Gastrocnemius medialis (tissue), 4 donors: ENCODE measurements around the gene KDM5C.

Experiments used
- CTCF ChIP-seq, 5 experiments: fragments of 450-650 bp in 3 of 5; fragments of 200-600 bp in 2 of 5; sonication (generic) in 2 of 5; IDR thresholded peaks in 4 of 5; conservative IDR thresholded peaks in 1 of 5; 1 replicate in 4 of 5; 2 replicates in 1 of 5; pipeline ENCODE4 v1.5.1; 2016 to 2019; ENCODE audit warnings: antibody characterized with exemption in 5 of 5, mild to moderate bottlenecking in 3 of 5, moderate library complexity in 3 of 5
- POLR2A ChIP-seq, 2 donors: fragments of 450-650 bp; IDR thresholded peaks; one replicate each; pipeline ENCODE4 v1.6.1; 2017; ENCODE audit warnings: antibody characterized with exemption in 2 of 2, mild to moderate bottlenecking in 2 of 2, moderate library complexity in 2 of 2

DNA sequence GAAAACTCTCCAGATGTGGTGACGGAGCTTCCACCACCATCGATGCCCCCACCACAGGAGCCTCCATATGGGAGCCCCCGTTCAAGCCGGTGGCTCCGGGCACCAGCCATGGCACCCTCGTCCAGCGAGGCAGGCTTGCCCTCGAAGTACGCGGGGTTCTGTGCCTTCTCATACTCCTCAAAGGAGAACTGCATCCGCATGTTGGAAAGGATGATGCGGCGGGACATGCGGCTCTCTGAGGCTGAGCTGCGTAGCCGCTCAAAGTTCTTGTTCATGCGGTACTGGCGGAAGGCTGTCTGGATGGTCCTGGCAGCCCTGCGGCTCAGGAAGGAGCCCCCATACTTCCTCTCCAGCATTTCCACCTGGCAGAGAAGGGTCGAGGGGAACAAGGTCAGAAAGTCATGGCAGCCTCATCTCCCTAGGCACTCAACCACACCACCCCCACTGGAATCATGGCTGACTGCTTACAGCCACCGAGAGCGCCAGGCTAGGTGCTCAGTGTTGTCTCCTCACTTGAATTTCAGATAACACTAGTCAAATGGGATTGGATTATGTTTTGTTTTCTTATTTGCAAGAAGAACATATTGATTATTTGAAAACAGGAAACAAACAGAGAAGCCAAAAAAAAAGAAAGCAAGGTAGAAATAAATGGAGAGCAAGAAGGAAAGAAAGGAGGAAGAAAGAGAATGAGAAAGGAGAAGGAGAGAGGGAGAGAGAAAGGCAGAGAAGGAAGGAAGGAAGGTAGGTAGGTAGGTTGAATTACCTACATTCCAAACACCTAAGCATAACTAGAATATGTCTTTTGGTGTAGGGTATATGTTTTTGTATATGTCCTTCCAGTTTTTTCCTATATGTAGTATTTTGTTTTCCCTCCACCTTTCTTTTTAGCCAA lies 29.8 kb upstream of the KDM5C start:
- TF ChIP-seq CTCF (IDR thresholded peaks at IDR 0.05 in 4 of 5, conservative IDR thresholded peaks at IDR 0.05 in 1 of 5): no peak
- TF ChIP-seq POLR2A (IDR thresholded peaks at IDR 0.05): no peak
